Measurements from ENCODE around the gene TMEM212.
"Not testable (repeated sequence)": the region's sequence is repeated elsewhere in the genome, so short reads cannot be mapped to it uniquely, and the experiment has no call there.

TMEM212 gene

DNA sequence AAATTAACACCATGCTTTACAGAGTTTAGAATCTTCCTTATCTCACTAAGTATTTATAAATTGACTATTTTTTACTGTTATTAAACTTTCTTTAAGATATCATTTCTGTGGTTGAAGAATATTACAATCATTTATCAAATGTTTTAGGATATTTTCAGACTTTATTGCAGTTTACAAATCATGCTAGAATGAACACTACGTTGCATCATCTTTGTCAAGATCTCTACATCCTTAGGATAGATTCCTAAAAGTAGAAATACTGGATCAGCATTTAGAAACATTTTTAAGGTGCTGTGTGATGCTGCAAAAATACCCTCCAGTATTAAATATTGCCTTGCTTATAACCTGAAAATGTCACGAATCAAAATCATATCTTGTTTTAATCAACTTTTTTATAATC is 30.3 kb upstream of the TMEM212 start:
- TF ChIP-seq, protein P1, sequence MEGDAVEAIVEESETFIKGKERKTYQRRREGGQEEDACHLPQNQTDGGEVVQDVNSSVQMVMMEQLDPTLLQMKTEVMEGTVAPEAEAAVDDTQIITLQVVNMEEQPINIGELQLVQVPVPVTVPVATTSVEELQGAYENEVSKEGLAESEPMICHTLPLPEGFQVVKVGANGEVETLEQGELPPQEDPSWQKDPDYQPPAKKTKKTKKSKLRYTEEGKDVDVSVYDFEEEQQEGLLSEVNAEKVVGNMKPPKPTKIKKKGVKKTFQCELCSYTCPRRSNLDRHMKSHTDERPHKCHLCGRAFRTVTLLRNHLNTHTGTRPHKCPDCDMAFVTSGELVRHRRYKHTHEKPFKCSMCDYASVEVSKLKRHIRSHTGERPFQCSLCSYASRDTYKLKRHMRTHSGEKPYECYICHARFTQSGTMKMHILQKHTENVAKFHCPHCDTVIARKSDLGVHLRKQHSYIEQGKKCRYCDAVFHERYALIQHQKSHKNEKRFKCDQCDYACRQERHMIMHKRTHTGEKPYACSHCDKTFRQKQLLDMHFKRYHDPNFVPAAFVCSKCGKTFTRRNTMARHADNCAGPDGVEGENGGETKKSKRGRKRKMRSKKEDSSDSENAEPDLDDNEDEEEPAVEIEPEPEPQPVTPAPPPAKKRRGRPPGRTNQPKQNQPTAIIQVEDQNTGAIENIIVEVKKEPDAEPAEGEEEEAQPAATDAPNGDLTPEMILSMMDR (IDR thresholded peaks at IDR 0.05; ENCODE audit: extremely low read depth, insufficient read depth, missing control alignments), result no peak
- no peak for DNase-seq (ENCODE audit: low spot score)
- in situ Hi-C loops (cut with MboI; ENCODE audit: low pct_unique_long_range_greater_than_20kb, low sequenced_read_pairs, unreplicated experiment), result no loop called here

DNA sequence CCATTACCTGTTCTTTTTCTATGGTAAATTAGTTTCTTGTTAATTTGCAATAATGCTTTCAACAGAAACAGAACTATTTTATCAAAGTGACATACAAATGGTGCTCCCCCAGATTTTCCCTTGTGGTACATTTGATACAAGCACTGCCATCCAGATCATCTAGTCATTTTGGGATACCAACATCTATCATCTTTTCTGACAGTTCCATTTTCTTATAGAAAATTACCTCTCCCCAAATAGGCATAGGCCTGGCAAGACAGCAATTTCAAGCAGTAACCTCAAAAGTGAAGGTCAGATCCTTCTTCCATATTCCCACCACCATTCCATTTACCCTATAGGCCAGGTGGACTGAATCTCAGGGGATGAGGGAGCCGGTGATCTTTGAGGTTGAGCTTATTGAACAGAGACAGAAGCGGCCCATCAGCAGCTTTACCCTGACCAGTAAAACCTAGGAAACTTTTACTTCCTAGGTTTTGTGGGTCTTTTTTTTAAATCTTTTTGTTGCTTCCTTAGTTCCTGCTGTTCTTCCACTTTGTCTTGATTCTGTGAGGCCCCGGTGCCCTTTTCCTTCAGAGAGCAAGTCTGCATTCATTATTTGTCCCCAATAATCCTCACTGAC is 29.8 kb upstream of the TMEM212 start:
- DNase-seq (ENCODE audit: low spot score), result no peak
- TF ChIP-seq, protein P1 (IDR thresholded peaks at IDR 0.05; ENCODE audit: extremely low read depth, insufficient read depth, missing control alignments), result no peak
- in situ Hi-C loops (cut with MboI; ENCODE audit: low pct_unique_long_range_greater_than_20kb, low sequenced_read_pairs, unreplicated experiment), result no loop called here

DNA sequence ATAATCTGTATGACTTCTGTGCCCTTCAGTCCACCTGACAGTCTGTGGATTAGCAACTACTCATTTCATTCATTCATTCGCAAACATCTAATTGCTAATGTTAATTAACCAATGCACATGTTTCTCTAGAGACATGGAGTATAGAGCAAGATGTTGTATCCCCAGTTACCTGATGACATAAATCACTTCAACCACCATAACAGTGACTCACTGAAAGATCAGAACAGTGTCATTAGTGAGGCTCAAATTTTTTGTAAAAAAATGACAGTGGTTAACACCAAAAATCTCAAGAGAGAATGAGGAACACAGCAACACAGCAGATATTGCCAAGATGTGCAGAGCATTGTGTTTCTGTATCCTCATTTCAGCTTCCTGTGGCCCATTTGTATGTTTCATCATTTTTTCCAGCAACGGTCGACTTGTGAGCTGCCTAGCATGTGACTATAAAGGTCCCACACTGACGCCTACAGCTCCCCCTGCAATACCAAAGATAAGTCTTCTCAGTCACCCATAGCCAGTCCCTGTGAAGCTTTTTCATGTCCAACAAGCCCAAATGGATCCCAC is 29.2 kb upstream of the TMEM212 start:
- DNase-seq (ENCODE audit: low spot score), result peak; percentile 46
- in situ Hi-C loops (cut with MboI; ENCODE audit: low pct_unique_long_range_greater_than_20kb, low sequenced_read_pairs, unreplicated experiment), result no loop called here
- TF ChIP-seq, protein P1 (IDR thresholded peaks at IDR 0.05; ENCODE audit: extremely low read depth, insufficient read depth, missing control alignments), result no peak

DNA sequence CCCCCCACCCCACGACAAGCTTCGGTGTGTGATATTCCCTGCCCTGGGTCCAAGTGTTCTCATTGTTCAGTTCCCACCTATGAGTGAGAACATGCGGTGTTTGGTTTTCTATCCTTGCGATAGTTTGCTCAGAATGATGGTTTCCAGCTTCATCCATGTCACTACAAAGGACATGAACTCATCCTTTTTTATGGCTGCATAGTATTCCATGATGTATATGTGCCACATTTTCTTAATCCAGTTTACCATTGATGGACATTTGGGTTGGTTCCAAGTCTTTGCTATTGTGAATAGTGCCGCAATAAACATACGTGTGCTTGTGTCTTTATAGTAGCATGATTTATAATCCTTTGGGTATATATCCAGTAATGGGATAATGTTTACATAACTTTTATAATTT is 28.5 kb upstream of the TMEM212 start:
- in situ Hi-C loops (cut with MboI; ENCODE audit: low pct_unique_long_range_greater_than_20kb, low sequenced_read_pairs, unreplicated experiment); DNase-seq (ENCODE audit: low spot score): not testable (repeated sequence)

DNA sequence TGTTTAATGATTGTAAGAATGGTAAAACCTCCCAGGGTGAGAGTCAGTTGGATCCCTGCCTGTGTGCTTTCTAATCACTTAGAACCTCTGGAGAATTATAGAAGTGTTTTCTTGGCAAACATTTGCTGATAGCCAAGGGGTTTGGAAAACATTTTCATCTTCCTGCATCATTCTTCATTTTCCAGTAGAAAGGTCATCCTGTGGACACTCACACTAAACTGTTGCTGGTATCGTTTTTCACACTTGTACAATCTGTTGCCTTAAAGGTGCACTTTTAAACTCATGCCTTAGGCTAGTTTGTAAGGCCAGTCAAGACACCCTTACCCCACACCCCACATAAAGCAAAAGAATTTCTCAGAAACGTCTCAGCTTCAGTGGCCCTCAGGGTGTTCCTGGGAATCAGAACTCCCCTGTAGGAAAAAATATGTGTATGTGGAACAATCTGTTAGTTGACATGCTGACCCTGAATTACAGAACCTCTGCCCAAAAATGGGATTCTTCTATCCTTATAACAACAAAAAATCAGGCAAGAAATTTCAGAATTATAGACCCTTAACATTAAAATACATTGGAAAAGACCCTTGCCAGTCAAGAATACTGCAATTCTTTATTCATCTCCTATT is 27.1 kb upstream of the TMEM212 start:
- no peak for DNase-seq (ENCODE audit: low spot score)
- TF ChIP-seq, protein P1 (IDR thresholded peaks at IDR 0.05; ENCODE audit: extremely low read depth, insufficient read depth, missing control alignments), result no peak
- in situ Hi-C loops (cut with MboI; ENCODE audit: low pct_unique_long_range_greater_than_20kb, low sequenced_read_pairs, unreplicated experiment), result no loop called here

DNA sequence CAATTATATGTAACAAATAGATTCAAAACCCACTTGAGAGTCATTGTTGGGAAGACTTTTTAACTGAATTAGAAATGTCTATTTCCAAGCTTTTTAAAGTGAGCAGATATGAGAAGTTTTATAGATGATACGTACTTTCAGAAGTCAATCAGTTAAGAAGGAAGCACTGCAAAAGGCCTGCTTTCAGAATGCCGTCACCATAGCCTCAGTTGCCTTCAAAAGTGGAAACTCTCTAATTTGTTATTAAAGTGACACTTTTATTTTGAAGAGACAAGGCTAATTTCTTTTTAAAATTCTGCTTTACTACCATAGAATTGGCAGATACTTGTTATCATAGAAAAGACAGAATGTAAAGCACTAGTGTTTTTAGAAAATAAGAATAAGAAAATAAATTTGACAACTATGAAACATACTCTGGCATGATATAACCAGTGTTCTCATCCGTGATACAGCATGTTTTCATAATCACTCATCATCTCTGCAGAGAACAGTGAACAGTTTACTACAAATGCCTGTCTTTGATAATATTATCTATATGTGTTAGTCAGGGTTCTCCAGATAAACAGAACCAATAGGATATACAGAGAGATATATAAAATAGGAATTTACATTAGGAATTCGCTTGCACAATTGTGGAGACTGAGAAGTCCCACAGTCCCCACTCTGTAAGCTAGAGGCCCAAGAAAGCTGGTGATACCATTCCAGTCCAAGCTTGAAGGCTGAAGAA is 25.9 kb upstream of the TMEM212 start:
- in situ Hi-C loops (cut with MboI; ENCODE audit: low pct_unique_long_range_greater_than_20kb, low sequenced_read_pairs, unreplicated experiment), result no loop called here
- DNase-seq (ENCODE audit: low spot score), result no peak
- TF ChIP-seq, protein P1 (IDR thresholded peaks at IDR 0.05; ENCODE audit: extremely low read depth, insufficient read depth, missing control alignments), result no peak

DNA sequence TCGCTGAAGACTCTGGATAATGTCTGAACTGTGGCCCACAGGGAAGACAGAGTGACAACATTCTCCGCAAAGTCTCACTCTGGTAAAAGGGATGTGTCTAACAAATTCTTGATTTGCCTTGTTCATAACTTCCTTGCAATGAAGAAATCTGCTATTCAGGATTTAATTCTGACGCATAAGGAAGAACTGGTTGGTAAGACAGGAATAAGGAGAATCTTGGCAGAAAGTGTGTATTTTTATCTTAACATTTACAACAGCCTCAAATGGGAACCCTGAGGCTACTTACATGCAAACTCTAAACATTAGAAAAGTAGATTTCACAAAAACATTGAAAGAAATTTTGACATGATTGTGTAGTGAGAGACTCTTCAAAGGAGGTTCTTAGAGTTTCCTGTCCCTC is 22.1 kb upstream of the TMEM212 start:
- TF ChIP-seq, protein P1 (IDR thresholded peaks at IDR 0.05; ENCODE audit: extremely low read depth, insufficient read depth, missing control alignments), result no peak
- in situ Hi-C loops (cut with MboI; ENCODE audit: low pct_unique_long_range_greater_than_20kb, low sequenced_read_pairs, unreplicated experiment), result no loop called here
- no peak for DNase-seq (ENCODE audit: low spot score)

Data from GM13977 (cell line).